AG09309 (cell line): ENCODE data around the gene MAP3K20.
"Not testable (repeated sequence)": the region's sequence is repeated elsewhere in the genome, so short reads cannot be mapped to it uniquely, and the experiment has no call there.

Experiments
- DNase-seq: peaks from one replicate; pipeline ENCODE4 v3.0.0-alpha.2; 2010; ENCODE audit warnings: low read depth
- H3K4me3 ChIP-seq: 2 replicates; pipeline ENCODE4 v1.5.1; 2011; ENCODE audit warnings: mild to moderate bottlenecking, low read depth, low read length, moderate library complexity; ENCODE audit not compliant: control insufficient read depth
- CTCF ChIP-seq: IDR thresholded peaks from 2 replicates; pipeline ENCODE4 v1.5.1; 2011; ENCODE audit warnings: mild to moderate bottlenecking, low read depth, low read length, inconsistent platforms; ENCODE audit not compliant: insufficient read depth, control insufficient read depth; ENCODE audit errors: missing control alignments

Gene MAP3K20

DNA sequence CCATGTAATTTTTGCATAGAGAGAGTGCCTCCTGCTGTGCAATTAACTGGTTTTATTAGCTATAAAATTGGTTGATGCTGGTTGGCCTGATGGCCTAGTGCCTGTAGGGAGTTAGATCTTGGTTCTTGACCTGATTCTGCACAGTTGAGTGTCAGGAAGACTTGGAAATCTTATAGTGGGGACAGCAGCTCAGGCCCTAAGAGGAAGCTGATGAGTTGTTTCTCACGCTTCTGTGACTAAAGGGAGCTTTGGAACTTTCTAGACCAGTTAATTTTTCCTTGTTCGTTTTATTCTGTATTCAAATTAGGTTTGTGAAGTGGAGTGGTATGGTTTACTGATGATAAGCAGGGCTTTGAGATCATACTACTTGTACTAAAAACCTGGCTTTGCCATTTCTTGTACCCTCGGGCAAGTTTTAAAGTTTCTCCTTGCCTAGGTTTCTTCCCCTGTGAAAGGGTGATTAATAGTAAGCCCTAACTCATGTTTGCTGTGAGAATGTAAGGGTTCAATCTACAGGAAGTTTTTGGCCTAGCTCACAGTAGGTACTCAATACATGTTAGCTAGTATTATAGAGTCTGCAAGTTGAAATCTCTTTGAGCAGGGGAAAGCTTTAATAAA is 82.1 kb downstream of the MAP3K20 start:
- DNase-seq = no peak
- H3K4me3 ChIP-seq = no peak overlapping the region
- TF ChIP-seq CTCF = no peak

DNA sequence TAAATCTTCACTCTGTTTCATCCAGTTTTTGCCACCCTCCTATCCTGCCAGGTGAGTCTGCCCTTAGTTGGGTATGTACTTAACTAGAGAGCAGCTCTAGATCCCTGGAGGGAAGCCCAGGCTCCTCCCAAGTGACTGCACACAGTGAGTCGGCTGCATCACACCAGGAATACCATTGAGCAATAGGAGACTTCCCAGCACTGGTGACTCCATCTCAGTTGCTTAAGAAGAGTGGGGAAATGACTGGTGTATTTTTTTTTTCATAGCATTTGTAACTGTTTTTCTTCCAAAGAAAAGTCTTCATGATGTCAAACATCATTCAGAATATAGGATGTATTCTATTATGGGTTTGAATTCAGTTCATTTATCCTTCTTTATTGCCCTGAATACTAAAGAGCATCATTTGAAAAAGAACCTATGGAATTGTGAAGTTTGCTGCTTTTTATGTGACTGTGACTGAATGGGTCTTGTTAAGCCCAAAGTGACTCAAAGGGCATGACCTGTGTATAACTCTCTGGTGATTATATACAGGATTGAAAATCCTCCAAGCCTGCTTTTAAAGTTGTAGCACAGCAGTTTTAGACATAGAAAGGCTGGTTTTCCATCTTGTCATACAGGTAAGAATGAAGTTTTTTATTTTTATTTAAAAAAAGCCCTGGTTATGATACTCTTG is 84.3 kb downstream of the MAP3K20 start:
- no peak overlapping the region for H3K4me3 ChIP-seq
- no peak for TF ChIP-seq CTCF
- DNase-seq = peak; percentile 98

DNA sequence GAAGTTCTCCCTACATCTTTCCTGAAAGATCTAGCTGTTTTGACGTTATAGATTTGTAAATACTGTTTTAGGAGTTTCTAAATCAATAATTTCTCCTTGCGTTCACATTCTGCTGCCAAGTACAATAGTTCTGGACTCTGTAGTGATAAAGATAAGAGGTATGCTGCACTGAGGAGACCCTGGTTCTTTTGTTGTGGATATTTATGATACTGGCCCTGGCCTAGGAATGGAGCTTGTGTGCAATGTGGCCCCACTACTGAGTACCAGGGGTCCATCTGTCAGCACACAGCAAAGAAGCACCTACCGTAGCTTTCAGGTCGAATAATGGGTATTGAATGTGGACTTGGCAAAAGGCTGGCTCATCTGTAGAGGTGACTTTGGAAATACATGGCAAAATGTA is 85.0 kb downstream of the MAP3K20 start:
- no peak for TF ChIP-seq CTCF
- H3K4me3 ChIP-seq = no peak overlapping the region
- no peak for DNase-seq

GRCh38 chr2:173161040-173161439 is 85.4 kb downstream of the MAP3K20 start:
- no peak for DNase-seq
- TF ChIP-seq CTCF = no peak
- H3K4me3 ChIP-seq = no peak overlapping the region

- TF ChIP-seq CTCF = no peak
- no peak for DNase-seq
- H3K4me3 ChIP-seq = no peak overlapping the region
These were observed 85.9 kb downstream of the MAP3K20 start for GRCh38 chr2:173161507-173161906.

GRCh38 chr2:173163357-173163756 is 87.7 kb downstream of the MAP3K20 start:
- H3K4me3 ChIP-seq, DNase-seq: not testable (repeated sequence)

DNA sequence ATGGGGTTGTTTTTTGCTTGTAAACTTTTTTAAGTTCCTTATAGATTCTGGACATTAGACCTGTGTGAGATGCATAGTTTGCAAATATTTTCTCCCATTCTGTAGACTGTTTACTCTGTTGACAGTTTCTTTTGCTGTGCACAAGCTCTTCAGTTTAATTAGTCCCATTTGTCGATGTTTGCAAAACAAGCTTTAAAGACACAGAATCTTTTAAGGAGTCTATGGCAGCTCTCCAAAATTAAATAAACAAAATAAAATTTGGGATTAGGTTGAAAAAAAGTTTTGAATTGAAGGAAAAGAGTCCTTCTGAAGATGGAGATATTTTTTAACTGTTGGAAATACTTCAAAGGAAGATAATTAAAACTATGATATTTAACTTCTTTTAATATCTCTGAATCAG is 88.8 kb downstream of the MAP3K20 start:
- H3K4me3 ChIP-seq = no peak overlapping the region
- no peak for DNase-seq
- TF ChIP-seq CTCF = no peak
